Karpas-422 (cell line): Measurements from ENCODE around the gene ERGIC1. TPM values are rescaled to one million over a fixed set of nuclear protein-coding genes. Genes with fewer than 3 reads are reported as not detected.

Source experiments
- DNase-seq: peaks from one replicate; pipeline ENCODE4 v3.0.0-alpha.2; 2015
- H2AFZ ChIP-seq: fragments of 200-600 bp; sonication (generic); 2 replicates; pipeline ENCODE4 v1.6.1; 2014; ENCODE audit warnings: antibody characterized with exemption, low read length, mixed read lengths
- H3K27ac ChIP-seq: fragments of 200-600 bp; sonication (generic); 2 replicates; pipeline ENCODE4 v1.5.1; 2014; ENCODE audit warnings: mild to moderate bottlenecking, low read length, moderate library complexity
- H3K27me3 ChIP-seq: fragments of 200-600 bp; sonication (generic); 2 replicates; pipeline ENCODE4 v1.6.1; 2014; ENCODE audit warnings: low read length, mixed read lengths
- H3K36me3 ChIP-seq: fragments of 200-600 bp; sonication (generic); 2 replicates; pipeline ENCODE4 v1.6.1; 2014; ENCODE audit warnings: low read length, mixed read lengths; ENCODE audit not compliant: insufficient read depth
- H3K4me1 ChIP-seq: fragments of 200-600 bp; sonication (generic); 2 replicates; pipeline ENCODE4 v1.6.1; 2014; ENCODE audit warnings: mild to moderate bottlenecking, low read length, mixed read lengths
- H3K4me2 ChIP-seq: fragments of 200-600 bp; sonication (generic); 2 replicates; pipeline ENCODE4 v1.6.1; 2014; ENCODE audit warnings: low read length, low read depth, mild to moderate bottlenecking; ENCODE audit not compliant: poor library complexity, severe bottlenecking
- H3K4me3 ChIP-seq: fragments of 200-600 bp; sonication (generic); 2 replicates; pipeline ENCODE4 v1.5.1; 2014; ENCODE audit warnings: mild to moderate bottlenecking, antibody characterized with exemption, low read length, mixed read lengths
- H3K79me2 ChIP-seq: fragments of 200-600 bp; sonication (generic); 2 replicates; pipeline ENCODE4 v1.6.1; 2014; ENCODE audit warnings: mild to moderate bottlenecking, low read length, mixed read lengths
- H3K9ac ChIP-seq: fragments of 200-600 bp; sonication (generic); 2 replicates; pipeline ENCODE4 v1.6.0; 2014; ENCODE audit warnings: low read length
- H3K9me2 ChIP-seq: fragments of 200-600 bp; sonication (generic), shearing (Covaris generic); replicated peaks from 2 replicates; pipeline ENCODE4 v1.6.0; 2014; ENCODE audit warnings: mild to moderate bottlenecking, low read length, moderate library complexity; ENCODE audit not compliant: insufficient read depth
- H3K9me3 ChIP-seq: fragments of 300-700, 200-600 bp; sonication (generic); 2 replicates; pipeline ENCODE4 v1.6.1; 2014; ENCODE audit warnings: low read length, mixed read lengths
- H4K20me1 ChIP-seq: fragments of 200-600 bp; sonication (generic); 2 replicates; pipeline ENCODE4 v1.6.1; 2014; ENCODE audit warnings: mild to moderate bottlenecking, antibody characterized with exemption, low read length, low read depth; ENCODE audit not compliant: insufficient read depth
- total RNA-seq: library from RNA; depleted of rRNA; stranded (reverse); fragments of >200 nt; shearing (Covaris generic); gene quantifications from 2 replicates; pipeline ENCODE4 v1.2.3, GENCODE V29; 2014; ENCODE audit warnings: low replicate concordance

ERGIC1 gene
- total RNA-seq, 1 experiment from 2014 or later = 67.2 TPM

DNA sequence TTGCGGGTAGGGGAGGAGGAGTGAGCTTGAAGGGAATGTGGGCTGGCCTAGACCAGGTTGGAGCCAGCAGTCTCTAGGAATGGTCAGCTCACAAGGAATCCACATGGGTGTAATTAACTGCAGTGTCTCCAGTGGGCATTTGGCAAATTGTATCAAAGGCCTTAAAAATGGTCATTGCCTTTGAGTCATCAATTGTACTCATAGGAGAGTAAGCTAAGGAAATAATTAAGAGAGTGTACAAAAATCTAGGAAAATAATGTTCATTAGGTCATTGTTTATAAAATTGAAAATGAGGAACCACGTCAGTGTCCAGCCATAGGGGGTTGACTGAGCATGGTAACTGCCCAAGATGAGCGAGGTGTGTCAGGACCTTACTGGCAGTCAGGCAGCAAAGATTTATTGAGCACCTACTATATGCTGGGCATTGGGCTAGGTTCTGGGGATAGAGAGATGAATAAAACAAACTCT lies 95.4 kb downstream of the ERGIC1 start:
- no peak for DNase-seq
- Histone ChIP-seq H3K27me3 (no peaks in the 10 kb centered on the region), H3K4me3 (no peak overlapping the region), H3K27ac (no peak overlapping the region), H3K9me3 (no peaks in the 10 kb centered on the region), H3K36me3 (no peaks in the 10 kb centered on the region), H3K9ac (no peak overlapping the region), H2AFZ (no peak overlapping the region), H3K9me2 (no peaks in the 10 kb centered on the region), H3K79me2 (no peaks in the 10 kb centered on the region), H4K20me1 (no peaks in the 10 kb centered on the region), H3K4me1 (no peaks in the 10 kb centered on the region), H3K4me2 (no peak overlapping the region)

- H4K20me1 ChIP-seq = no peaks in the 10 kb centered on the region
- no peaks in the 10 kb centered on the region for H3K4me1 ChIP-seq
- no peak overlapping the region for H3K4me2 ChIP-seq
- H3K27ac ChIP-seq = no peak overlapping the region
- H3K27me3 ChIP-seq = no peaks in the 10 kb centered on the region
- peak; percentile 48 for DNase-seq
- H2AFZ ChIP-seq = no peak overlapping the region
- no peaks in the 10 kb centered on the region for H3K79me2 ChIP-seq
- no peaks in the 10 kb centered on the region for H3K9me3 ChIP-seq
- H3K4me3 ChIP-seq = no peak overlapping the region
- H3K9ac ChIP-seq = no peak overlapping the region
- no peaks in the 10 kb centered on the region for H3K36me3 ChIP-seq
- H3K9me2 ChIP-seq = no peaks in the 10 kb centered on the region
Measured at GRCh38 chr5:172931001-172931536, 97.0 kb downstream of the ERGIC1 start.

DNA sequence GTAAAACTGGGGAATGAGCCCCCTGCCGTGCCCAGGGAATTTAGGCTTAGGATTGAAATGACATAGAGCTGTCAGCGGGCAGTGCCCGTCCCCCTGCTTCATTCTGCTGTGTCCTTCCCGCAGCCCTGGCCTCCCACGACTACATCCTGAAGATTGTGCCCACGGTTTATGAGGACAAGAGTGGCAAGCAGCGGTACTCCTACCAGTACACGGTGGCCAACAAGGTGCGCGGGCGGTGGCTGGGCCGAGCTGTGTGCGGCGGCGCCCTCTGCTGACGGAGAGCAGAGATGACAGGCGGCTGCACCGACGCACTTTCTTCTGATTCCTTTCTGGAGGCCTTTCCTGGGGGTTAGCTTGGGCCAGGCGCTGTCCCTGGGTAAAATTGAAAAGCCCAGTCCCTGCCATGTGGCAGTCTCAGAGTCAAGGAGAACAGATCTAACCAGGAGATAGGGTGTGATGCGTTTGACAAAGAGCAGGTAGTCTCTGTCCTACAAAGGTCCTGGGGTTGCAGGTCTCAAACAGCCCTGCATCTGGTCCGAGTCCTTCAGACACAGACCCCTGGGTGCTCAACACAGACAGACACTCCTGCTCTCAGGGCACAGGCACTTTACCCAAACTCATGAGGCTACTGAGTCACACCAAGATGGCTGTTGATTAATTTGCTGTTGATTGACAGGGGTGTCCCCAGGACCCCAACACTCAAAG lies 98.4 kb downstream of the ERGIC1 start:
- Histone ChIP-seq H3K9me3 (no peaks in the 10 kb centered on the region), H3K9ac (no peak overlapping the region), H3K4me2 (no peak overlapping the region), H3K4me3 (no peak overlapping the region), H3K27ac (no peak overlapping the region), H3K36me3 (no peaks in the 10 kb centered on the region), H3K79me2 (no peaks in the 10 kb centered on the region), H3K9me2 (no peaks in the 10 kb centered on the region), H3K4me1 (no peaks in the 10 kb centered on the region), H2AFZ (no peak overlapping the region), H3K27me3 (no peaks in the 10 kb centered on the region), H4K20me1 (no peaks in the 10 kb centered on the region)
- peak; percentile 83 for DNase-seq

- no peaks in the 10 kb centered on the region for H3K27me3 ChIP-seq
- H3K36me3 ChIP-seq = no peaks in the 10 kb centered on the region
- no peaks in the 10 kb centered on the region for H3K79me2 ChIP-seq
Measured at GRCh38 chr5:172933238-172933637, 99.2 kb downstream of the ERGIC1 start.

GRCh38 chr5:172935096-172935495 lies 101.0 kb downstream of the ERGIC1 start:
- no peaks in the 10 kb centered on the region for H3K36me3 ChIP-seq
- H3K4me1 ChIP-seq = no peaks in the 10 kb centered on the region
- H3K9me2 ChIP-seq = no peaks in the 10 kb centered on the region
- H3K9ac ChIP-seq = no peak overlapping the region
- no peaks in the 10 kb centered on the region for H4K20me1 ChIP-seq
- H3K9me3 ChIP-seq = no peaks in the 10 kb centered on the region
- no peak overlapping the region for H3K4me3 ChIP-seq
- H2AFZ ChIP-seq = no peak overlapping the region
- no peak for DNase-seq
- H3K27ac ChIP-seq = no peak overlapping the region
- H3K79me2 ChIP-seq = no peaks in the 10 kb centered on the region
- H3K27me3 ChIP-seq = no peaks in the 10 kb centered on the region
- no peak overlapping the region for H3K4me2 ChIP-seq

More at GRCh38 chr5:172933238-172933637, 99.2 kb downstream of the ERGIC1 start:
- no peak for DNase-seq
- Histone ChIP-seq H3K27ac (no peak overlapping the region), H3K9ac (no peak overlapping the region), H3K4me1 (no peaks in the 10 kb centered on the region), H3K4me2 (no peak overlapping the region), H2AFZ (no peak overlapping the region), H3K4me3 (no peak overlapping the region), H3K9me3 (no peaks in the 10 kb centered on the region), H4K20me1 (no peaks in the 10 kb centered on the region), H3K9me2 (no peaks in the 10 kb centered on the region)

GRCh38 chr5:172936401-172936800 lies 102.3 kb downstream of the ERGIC1 start:
- Histone ChIP-seq H3K27ac (no peak overlapping the region), H3K4me1 (no peaks in the 10 kb centered on the region), H3K27me3 (no peaks in the 10 kb centered on the region), H3K9me2 (no peaks in the 10 kb centered on the region), H2AFZ (no peak overlapping the region), H3K36me3 (no peaks in the 10 kb centered on the region), H3K79me2 (no peaks in the 10 kb centered on the region), H3K4me3 (no peak overlapping the region), H3K4me2 (no peak overlapping the region), H3K9ac (no peak overlapping the region), H3K9me3 (no peaks in the 10 kb centered on the region), H4K20me1 (no peaks in the 10 kb centered on the region)
- DNase-seq = no peak

- Histone ChIP-seq H4K20me1 (no peaks in the 10 kb centered on the region), H3K36me3 (no peaks in the 10 kb centered on the region), H3K27ac (no peak overlapping the region), H3K79me2 (no peaks in the 10 kb centered on the region), H2AFZ (no peak overlapping the region), H3K9me3 (no peaks in the 10 kb centered on the region), H3K9me2 (no peaks in the 10 kb centered on the region), H3K9ac (no peak overlapping the region), H3K4me1 (no peaks in the 10 kb centered on the region), H3K4me3 (no peak overlapping the region), H3K27me3 (no peaks in the 10 kb centered on the region), H3K4me2 (no peak overlapping the region)
- peak; percentile 54 for DNase-seq
Measured at GRCh38 chr5:172939071-172939470, 105.0 kb downstream of the ERGIC1 start.

DNA sequence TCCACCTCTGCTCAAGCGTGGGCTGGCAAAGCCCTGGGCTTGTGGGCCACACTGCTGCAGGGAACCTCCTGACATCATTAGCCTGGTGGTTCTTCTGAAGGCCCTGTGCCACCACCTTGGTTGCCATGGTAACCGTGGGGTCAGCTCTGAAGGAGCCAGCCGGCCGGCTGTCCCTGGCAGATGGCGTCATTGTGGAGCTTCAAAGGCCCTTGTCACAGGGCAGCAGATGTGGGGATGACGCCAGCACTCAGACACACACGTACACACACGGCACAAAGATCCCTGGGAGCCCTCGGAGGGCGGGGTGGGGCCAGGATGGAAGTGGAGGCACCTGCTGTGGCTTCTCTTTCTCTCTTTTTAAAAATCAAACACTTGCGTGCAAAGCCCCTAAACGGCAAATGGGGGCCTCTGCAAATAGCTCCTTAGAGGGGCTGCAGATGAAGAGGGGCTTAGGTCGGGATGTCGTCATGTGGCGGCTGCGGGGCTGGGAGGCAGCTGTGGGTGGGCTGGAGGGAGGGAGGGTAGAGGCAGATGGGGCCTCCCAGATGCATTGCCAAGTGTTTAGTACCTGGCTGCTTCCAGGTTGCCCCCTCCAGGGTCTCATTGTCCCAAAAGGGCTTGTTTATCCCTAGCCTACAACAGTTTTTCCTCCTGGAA lies 105.7 kb downstream of the ERGIC1 start:
- no peaks in the 10 kb centered on the region for H3K9me3 ChIP-seq
- no peak overlapping the region for H2AFZ ChIP-seq
- no peaks in the 10 kb centered on the region for H3K36me3 ChIP-seq
- no peak overlapping the region for H3K4me3 ChIP-seq
- no peak for DNase-seq
- H3K79me2 ChIP-seq = no peaks in the 10 kb centered on the region
- H3K4me1 ChIP-seq = no peaks in the 10 kb centered on the region
- H3K9me2 ChIP-seq = no peaks in the 10 kb centered on the region
- no peaks in the 10 kb centered on the region for H3K27me3 ChIP-seq
- no peaks in the 10 kb centered on the region for H4K20me1 ChIP-seq
- H3K27ac ChIP-seq = no peak overlapping the region
- no peak overlapping the region for H3K4me2 ChIP-seq
- no peak overlapping the region for H3K9ac ChIP-seq
